Measurements from ENCODE around the gene TDP2.
"Not testable (repeated sequence)": the region's sequence is repeated elsewhere in the genome, so short reads cannot be mapped to it uniquely, and the experiment has no call there.

TDP2 gene

DNA sequence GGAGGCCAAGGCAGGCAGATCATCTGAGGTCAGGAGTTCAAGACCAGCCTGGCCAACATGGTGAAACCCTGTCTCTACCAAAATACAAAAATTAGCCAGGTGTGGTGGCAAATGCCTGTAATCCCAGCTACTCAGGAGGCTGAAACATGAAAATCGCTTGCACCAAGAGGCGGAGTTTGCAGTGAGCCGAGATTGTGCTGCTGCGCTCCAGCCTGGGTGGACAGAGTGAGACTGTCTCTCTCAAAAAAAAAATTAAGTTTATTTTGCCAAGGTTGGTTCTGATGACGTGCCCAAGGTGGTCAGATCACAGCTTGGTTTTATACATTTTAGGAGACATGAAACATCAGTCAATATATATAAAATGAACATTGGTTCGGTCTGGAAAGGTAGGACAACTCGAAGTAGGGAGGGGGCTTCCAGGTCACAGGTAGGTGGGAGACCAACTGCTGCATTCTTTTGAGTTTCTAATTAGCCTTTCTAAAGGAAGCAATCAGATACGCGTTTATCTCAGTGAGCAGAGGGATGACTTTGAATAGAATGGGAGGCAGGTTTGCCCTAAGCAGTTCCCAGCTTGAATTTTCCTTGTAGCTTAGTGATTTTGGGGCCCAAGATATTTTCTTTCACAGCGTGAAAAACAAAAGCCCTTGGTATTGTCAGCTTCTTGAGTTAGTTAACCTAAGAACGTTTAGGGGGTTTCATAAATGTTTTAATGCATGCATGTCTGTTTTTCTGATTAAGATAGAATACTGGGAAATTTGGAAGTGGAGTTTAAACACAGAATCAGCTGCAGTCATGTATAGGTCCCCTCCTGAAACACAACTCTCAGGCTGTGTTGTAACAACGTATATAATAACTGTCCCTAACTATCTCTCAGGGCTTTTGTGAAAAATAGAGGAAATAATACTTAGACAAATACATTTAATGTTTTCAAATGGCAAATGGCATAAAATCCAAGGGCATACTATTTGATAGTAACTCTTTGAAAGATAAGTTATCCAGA lies 16.9 kb upstream of the TDP2 start:
- DNase-seq (ENCODE audit: low spot score): no peak
- TF ChIP-seq, protein P1, sequence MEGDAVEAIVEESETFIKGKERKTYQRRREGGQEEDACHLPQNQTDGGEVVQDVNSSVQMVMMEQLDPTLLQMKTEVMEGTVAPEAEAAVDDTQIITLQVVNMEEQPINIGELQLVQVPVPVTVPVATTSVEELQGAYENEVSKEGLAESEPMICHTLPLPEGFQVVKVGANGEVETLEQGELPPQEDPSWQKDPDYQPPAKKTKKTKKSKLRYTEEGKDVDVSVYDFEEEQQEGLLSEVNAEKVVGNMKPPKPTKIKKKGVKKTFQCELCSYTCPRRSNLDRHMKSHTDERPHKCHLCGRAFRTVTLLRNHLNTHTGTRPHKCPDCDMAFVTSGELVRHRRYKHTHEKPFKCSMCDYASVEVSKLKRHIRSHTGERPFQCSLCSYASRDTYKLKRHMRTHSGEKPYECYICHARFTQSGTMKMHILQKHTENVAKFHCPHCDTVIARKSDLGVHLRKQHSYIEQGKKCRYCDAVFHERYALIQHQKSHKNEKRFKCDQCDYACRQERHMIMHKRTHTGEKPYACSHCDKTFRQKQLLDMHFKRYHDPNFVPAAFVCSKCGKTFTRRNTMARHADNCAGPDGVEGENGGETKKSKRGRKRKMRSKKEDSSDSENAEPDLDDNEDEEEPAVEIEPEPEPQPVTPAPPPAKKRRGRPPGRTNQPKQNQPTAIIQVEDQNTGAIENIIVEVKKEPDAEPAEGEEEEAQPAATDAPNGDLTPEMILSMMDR (IDR thresholded peaks at IDR 0.05; ENCODE audit: borderline replicate concordance, control extremely low read depth, extremely low read depth, insufficient read depth, missing control alignments): no peak
- in situ Hi-C loops (cut with MboI; ENCODE audit: low sequenced_read_pairs, unreplicated experiment): no loop called here

DNA sequence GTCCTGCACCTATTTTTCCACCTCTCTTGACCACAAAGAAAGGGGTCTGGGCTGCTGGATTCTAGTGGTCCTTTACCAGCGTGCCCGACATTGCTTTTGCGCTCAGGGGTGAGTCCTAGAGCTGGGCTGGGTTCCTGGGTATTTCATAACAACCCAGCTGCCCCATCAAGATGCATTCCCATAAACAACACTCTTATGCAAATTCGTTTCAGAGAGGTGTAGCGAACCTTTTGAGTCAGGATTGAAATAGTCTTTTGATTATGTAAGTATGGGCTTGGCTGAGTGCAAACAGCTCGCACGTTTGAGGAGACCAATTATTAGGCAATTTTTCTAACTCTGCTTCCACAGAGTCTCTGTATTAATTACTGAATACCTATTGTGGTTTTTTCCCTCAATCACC lies 13.9 kb upstream of the TDP2 start:
- DNase-seq (ENCODE audit: low spot score): no peak
- in situ Hi-C loops (cut with MboI; ENCODE audit: low sequenced_read_pairs, unreplicated experiment): no loop called here
- TF ChIP-seq, protein P1 (IDR thresholded peaks at IDR 0.05; ENCODE audit: borderline replicate concordance, control extremely low read depth, extremely low read depth, insufficient read depth, missing control alignments): no peak

DNA sequence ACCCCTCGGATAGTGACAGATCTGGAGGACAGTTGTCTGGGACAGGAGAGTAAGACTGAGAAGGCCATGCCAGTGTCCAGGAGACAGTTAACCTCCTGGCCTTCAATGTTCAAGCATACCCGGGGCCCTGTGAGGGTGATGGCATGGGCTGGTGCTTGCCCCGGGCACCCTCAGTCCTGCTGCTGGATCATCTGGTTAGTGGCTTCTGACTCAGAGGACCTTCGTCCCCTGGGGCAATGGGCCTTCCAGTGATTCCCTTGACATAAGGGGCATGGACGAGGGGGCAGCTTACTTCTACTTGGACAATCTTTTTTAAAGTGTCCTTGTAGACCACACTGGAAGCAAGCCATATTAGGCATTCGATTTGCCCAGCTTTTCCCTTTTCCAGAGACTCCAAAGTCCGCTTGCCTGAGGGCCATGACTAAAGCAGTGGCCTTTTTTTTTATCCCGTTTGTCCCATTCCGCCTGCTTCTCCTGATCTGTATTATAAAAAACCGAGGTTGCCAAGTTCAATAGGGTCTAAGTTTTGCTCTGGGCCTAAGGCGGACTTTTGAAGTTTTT lies 12.2 kb upstream of the TDP2 start:
- in situ Hi-C loops (cut with MboI; ENCODE audit: low sequenced_read_pairs, unreplicated experiment); DNase-seq (ENCODE audit: low spot score): not testable (repeated sequence)

DNA sequence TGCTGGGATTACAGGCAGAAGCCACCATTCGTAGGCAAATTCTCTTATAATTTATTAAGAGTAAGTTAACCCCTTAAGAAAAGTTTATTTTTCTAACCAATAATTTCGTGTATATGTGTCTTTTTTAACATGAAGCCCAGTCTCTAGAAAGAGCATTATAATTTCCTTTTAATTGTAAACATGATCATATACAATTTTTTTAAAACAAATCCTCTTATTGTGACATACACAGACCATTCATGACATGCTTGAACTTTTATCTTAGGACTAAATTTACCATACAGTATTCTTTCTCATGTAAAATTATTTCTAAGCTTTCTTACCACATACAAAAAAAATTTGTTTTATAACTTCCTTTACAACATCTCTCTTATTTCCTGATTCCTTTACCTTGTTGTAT lies 6.9 kb upstream of the TDP2 start:
- no peak for DNase-seq (ENCODE audit: low spot score)
- in situ Hi-C loops (cut with MboI; ENCODE audit: low sequenced_read_pairs, unreplicated experiment): no loop called here
- TF ChIP-seq, protein P1 (IDR thresholded peaks at IDR 0.05; ENCODE audit: borderline replicate concordance, control extremely low read depth, extremely low read depth, insufficient read depth, missing control alignments): no peak

DNA sequence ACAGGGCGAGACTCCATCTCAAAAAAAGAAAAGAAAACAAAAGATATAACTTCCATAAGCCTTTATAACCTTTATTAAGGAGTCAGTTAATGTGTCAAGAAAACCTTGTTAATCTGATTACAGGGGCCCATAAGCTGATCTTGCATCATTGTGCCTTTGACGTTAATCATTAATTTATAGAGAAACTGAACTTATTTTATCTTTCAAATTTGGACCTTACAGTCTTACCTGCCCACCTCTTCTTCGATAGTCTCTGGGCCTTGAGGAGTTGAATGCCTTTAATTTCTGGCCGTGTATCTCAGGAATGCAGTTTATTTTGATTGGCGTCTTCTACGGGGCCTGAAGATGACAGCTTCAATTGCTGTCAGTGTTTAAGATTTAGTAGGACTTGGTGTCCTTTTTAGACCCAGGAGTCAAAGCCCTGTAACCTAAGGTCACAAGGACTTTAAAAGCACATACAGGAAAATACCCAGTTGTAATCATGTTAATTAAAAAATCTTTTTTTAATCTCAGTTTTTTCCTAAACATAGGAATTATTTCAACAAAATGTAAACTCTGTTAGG lies 6.0 kb upstream of the TDP2 start:
- DNase-seq (ENCODE audit: low spot score): no peak
- TF ChIP-seq, protein P1 (IDR thresholded peaks at IDR 0.05; ENCODE audit: borderline replicate concordance, control extremely low read depth, extremely low read depth, insufficient read depth, missing control alignments): no peak
- in situ Hi-C loops (cut with MboI; ENCODE audit: low sequenced_read_pairs, unreplicated experiment): no loop called here

DNA sequence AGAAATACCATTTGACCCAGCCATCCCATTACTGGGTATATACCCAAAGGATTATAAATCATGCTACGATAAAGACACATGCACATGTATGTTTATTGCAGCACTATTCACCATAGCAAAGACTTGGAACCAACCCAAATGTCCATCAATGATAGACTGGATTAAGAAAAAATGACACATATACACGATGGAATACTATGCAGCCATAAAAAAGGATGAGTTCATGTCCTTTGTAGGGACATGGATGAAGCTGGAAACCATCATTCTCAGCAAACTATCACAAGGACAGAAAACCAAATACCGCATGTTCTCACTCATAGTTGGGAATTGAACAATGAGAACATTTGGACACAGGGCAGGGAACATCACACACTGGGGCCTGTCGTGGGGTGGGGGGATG lies 4.4 kb upstream of the TDP2 start:
- in situ Hi-C loops (cut with MboI; ENCODE audit: low sequenced_read_pairs, unreplicated experiment); DNase-seq (ENCODE audit: low spot score): not testable (repeated sequence)

DNA sequence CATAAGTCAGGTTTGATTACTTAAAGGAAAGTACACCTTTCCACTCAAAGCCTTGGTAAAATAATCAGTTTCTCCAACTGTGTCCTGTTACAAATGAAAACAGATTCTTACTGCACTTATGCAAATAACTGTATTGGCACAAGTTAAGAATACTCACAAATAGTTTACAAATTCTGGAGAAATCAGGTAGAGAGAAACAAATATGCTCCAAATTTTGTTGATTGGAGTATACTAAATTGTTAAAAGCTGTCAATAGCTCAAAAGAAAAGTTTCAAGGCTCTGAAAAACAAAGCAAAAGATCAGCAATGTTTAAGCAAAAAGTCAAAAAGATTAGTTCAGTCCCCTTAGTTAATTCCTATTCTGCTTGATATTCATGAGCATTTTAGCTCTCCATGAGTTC lies 3.8 kb upstream of the TDP2 start:
- DNase-seq (ENCODE audit: low spot score): not testable (repeated sequence)

DNA sequence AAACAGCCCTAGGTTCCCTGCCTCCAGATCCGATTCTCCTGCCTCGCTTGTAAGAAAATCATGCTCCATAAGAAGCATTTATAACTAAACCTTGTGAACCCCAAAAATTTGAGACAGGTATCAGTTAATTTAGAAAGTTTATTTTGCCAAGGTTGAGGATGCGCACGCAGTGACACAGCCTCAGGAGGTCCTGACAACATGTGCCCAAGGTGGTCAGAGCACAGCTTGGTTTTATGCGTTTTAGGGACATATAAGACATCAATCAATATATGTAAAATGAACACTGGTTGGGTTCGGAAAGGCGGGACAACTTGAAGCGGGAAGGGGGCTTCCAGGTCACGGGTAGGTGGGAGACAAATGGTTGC lies 2.3 kb upstream of the TDP2 start:
- no peak for DNase-seq (ENCODE audit: low spot score)
- in situ Hi-C loops (cut with MboI; ENCODE audit: low sequenced_read_pairs, unreplicated experiment): no loop called here
- TF ChIP-seq, protein P1 (IDR thresholded peaks at IDR 0.05; ENCODE audit: borderline replicate concordance, control extremely low read depth, extremely low read depth, insufficient read depth, missing control alignments): no peak

More for the DNA sequence above, 3.8 kb upstream of the TDP2 start:
- in situ Hi-C loops (cut with MboI; ENCODE audit: low sequenced_read_pairs, unreplicated experiment): not testable (repeated sequence)

DNA sequence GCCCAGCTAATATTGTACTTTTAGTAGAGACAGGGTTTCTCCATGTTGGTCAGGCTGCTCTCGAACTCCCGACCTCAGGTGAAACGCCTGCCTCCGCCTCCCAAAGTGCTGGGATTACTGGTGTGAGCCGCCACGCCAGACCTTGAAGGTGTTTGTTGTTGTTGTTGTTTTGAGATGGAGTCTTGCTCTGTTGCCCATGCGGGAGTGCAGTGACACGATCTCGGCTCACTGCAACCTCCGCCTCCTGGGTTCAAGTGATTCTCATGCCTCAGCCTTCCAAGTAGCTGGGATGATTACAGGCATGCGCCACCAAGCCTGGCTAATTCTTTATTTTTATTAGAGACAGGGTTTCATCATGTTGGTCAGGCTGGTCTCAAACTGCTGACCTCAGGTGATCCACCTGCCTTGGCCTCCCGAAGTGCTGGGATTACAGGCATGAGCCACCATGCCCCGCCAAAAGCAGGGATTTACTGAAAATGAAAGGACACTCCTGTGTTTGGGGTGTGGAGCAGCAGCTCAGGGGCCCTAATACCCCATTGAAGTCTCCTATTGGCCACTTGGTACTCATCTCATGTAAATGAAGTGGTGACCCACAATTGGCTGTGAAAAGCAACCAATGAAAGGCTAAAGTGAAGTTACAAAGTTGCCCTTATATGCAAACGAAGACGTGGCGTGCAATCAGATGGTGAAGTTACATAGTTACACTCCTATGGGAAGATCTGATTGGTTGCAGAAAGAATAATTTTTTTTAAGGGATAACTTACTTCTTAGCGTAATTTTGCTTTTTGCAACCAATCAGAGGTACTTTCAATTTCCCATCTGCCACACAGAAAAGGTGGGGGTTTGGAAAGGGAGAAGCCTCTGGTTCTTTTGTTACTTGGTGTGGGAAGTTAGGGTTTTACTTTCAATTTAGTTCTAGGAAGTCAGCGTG lies 1.6 kb upstream of the TDP2 start:
- in situ Hi-C loops (cut with MboI; ENCODE audit: low sequenced_read_pairs, unreplicated experiment): not testable (repeated sequence)

More for the DNA sequence above, 1.6 kb upstream of the TDP2 start:
- not testable (repeated sequence) for DNase-seq (ENCODE audit: low spot score)
